Colonic mucosa (tissue), 4 donors: ENCODE data around the gene ITGAX. TPM values are rescaled to one million over a fixed set of nuclear protein-coding genes. Genes with fewer than 3 reads are reported as not detected.

ENCODE experiments used
- DNase-seq: peaks from one replicate; pipeline ENCODE4 v3.0.0-alpha.2; 2020
- H3K27ac ChIP-seq: fragments of 200-600 bp; one replicate; pipeline ENCODE4 v1.8.0; 2021
- H3K27me3 ChIP-seq: fragments of 200-600 bp; one replicate; pipeline ENCODE4 v1.8.0; 2021
- H3K36me3 ChIP-seq: fragments of 200-600 bp; one replicate; pipeline ENCODE4 v1.8.0; 2021
- H3K4me1 ChIP-seq: fragments of 200-600 bp; one replicate; pipeline ENCODE4 v1.8.0; 2021; ENCODE audit warnings: mild to moderate bottlenecking
- H3K4me3 ChIP-seq: fragments of 200-600 bp; one replicate; pipeline ENCODE4 v1.8.0; 2021
- H3K9ac ChIP-seq, 2 donors: one replicate each; pipeline ENCODE4 v1.7.0; 2013; ENCODE audit warnings: control low read depth in 2 of 2, low read depth in 2 of 2, low read length in 2 of 2
- H3K9me3 ChIP-seq: fragments of 200-600 bp; one replicate; pipeline ENCODE4 v1.8.0; 2021
- CTCF ChIP-seq: fragments of 200-600 bp; IDR thresholded peaks from one replicate; pipeline ENCODE4 v1.8.0; 2022; ENCODE audit warnings: antibody characterized with exemption, mild to moderate bottlenecking
- intact Hi-C: fragments of 100-400 bp; cut with DNase I; formaldehyde crosslinking; loops from one replicate; pipeline ENCODE4 v1.14.1; 2022
- total RNA-seq, 2 donors: library from RNA; stranded (reverse); fragmentation: NEBNext Ultra II Directional in 1 of 2; extraction: Animal tissue kit (Norgen Biotek cat#: 25700) in 1 of 2; gene quantifications; one replicate each; pipeline ENCODE4 v1.2.1, GENCODE V29; 2021
- donor health status: healthy.
- donor health status: DM: no; HTN: no; CAD: no.
- donor health status: DM: no; HTN: no; CAD: no.

The ITGAX gene
- total RNA-seq, 2 donors from 2014 or later: 1.4 to 5.9 TPM

DNA sequence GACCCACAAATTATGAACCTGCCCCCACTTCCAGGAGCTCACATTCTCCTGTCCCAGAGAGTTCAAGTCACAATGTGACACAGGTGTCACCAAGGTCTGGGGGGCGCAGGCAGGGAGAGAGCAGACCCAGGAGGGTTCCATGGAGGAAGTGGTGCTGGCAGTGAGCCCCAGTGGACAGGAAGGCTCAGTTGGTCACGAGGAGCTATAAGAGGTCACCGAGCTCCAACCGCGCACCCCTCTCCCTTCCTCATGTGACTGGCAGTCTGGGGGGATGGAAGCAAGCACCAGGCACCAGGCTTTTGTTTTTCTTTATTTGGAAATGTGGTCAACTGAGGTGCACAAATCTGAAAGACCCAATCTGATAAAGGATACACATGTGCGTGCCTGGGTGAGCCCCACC is 40.7 kb downstream of the ITGAX start:
- no peaks in the 10 kb centered on the region for H3K36me3 ChIP-seq
- peak; percentile 38 for DNase-seq
- H3K9me3 ChIP-seq: no peaks in the 10 kb centered on the region
- no peaks in the 10 kb centered on the region for H3K27me3 ChIP-seq
- H3K4me3 ChIP-seq: no peak overlapping the region
- no peak overlapping the region for H3K27ac ChIP-seq
- H3K4me1 ChIP-seq: no peaks in the 10 kb centered on the region
- no peak for TF ChIP-seq CTCF
- intact Hi-C loops: no loop called here
- H3K9ac ChIP-seq: no peak overlapping the region

DNA sequence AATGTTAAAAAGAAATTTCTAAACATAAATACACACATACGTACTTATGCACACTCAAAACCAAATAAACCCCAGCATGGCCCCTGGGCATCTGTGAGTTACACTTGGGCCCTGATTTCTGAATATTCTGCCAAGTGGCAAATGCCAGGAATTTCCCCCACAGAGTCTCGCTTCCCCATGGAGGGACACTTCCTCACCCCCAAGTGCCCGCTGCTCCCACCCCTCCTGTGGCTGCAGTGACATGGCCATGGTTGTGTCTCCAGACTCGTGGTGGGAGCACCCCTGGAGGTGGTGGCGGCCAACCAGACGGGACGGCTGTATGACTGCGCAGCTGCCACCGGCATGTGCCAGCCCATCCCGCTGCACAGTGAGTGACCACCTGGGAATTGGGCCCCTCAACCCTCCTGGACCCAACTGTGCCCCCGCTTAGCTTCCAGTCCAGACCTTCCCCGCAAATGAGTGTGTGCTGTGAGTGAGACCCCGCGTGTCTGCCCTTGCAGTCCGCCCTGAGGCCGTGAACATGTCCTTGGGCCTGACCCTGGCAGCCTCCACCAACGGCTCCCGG is 42.2 kb downstream of the ITGAX start:
- DNase-seq: no peak
- no peaks in the 10 kb centered on the region for H3K27me3 ChIP-seq
- intact Hi-C loops: no loop called here
- TF ChIP-seq CTCF: no peak
- no peaks in the 10 kb centered on the region for H3K4me1 ChIP-seq
- H3K4me3 ChIP-seq: no peak overlapping the region
- H3K9ac ChIP-seq: no peak overlapping the region
- no peaks in the 10 kb centered on the region for H3K9me3 ChIP-seq
- H3K36me3 ChIP-seq: no peaks in the 10 kb centered on the region
- no peak overlapping the region for H3K27ac ChIP-seq

DNA sequence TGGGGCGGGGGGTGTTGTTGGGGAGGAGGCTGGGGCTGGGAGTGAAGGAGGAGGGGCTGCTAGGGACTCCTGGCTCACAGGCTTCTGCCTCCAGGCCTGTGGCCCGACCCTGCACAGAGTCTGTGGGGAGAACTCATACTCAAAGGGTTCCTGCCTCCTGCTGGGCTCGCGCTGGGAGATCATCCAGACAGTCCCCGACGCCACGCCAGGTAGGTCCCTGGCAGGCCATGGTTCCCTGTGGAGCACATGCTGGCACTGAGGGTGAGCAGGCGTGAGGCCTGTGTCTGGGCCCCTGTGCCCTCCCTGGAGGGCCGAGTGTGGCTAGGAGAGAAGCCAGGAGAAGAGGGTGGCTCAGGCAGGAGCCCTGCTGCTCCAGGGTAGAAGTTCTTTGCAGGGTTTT is 42.7 kb downstream of the ITGAX start:
- DNase-seq: no peak
- no peaks in the 10 kb centered on the region for H3K27me3 ChIP-seq

DNA sequence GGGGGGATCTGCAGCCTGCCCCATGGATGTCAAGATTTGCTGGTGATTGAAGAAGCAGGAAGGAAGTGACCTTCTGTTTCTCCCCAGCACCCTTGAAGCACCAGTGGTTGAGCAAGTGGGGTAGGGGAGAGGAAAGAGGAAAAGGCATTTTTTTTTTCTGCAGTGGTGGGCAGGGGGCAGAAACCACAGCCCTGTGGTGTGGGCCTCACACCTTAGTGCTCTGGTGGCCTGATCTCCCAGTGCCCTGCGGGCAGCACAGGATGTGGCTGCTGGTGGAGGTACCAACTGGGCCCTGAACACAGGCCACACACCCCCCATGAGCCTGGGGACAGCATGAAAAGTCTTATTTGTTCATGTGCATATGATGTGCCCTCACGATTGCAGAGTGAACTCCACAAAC is 45.2 kb downstream of the ITGAX start:
- H3K27me3 ChIP-seq: no peaks in the 10 kb centered on the region
- H3K36me3 ChIP-seq: no peaks in the 10 kb centered on the region
- no peak for DNase-seq
- intact Hi-C loops: no loop called here
- H3K9ac ChIP-seq: no peak overlapping the region
- no peaks in the 10 kb centered on the region for H3K9me3 ChIP-seq
- H3K4me1 ChIP-seq: no peaks in the 10 kb centered on the region
- TF ChIP-seq CTCF: no peak
- no peak overlapping the region for H3K27ac ChIP-seq
- no peak overlapping the region for H3K4me3 ChIP-seq

More for the DNA sequence above, 42.7 kb downstream of the ITGAX start:
- Histone ChIP-seq H3K4me3 (no peak overlapping the region), H3K4me1 (no peaks in the 10 kb centered on the region), H3K9ac (no peak overlapping the region), H3K27ac (no peak overlapping the region), H3K36me3 (no peaks in the 10 kb centered on the region), H3K9me3 (no peaks in the 10 kb centered on the region)
- intact Hi-C loops: no loop called here
- no peak for TF ChIP-seq CTCF

DNA sequence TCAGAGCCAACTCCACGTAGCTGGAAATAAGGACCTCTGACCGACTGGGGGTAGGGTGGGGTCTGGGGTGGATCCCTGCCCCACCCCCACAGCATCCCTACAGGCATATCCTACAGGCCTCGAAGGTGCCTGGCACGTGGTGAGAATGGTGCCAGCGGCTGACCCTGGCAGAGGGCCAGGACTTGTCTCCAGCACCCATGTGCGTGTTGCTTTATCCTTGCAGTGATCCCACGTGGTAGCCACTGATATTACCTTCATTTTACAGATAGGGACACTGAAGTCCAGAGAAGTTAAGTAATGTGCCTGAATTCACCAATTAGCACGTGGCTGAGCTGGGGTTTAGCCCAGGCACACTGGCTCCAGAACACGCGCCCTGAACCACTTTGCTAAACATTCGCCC is 46.5 kb downstream of the ITGAX start:
- DNase-seq: no peak
- no peaks in the 10 kb centered on the region for H3K27me3 ChIP-seq

More for the DNA sequence above, 46.5 kb downstream of the ITGAX start:
- Histone ChIP-seq H3K4me3 (no peak overlapping the region), H3K36me3 (no peaks in the 10 kb centered on the region), H3K9ac (no peak overlapping the region), H3K4me1 (no peaks in the 10 kb centered on the region), H3K9me3 (no peaks in the 10 kb centered on the region), H3K27ac (no peak overlapping the region)
- TF ChIP-seq CTCF: no peak
- intact Hi-C loops: no loop called here
